Activated T-helper 1 cell treated with anti-CD3 and anti-CD28 coated beads, Interleukin-12 subunit alpha, Interleukin-12 subunit beta, Interleukin-2, Interleukin-4 antibody, amounts not matched to agents 30 ng/mL and 10 ng/mL and 1 ng/mL, durations not matched to agents 14 hours and 24 hours and 36 hours (primary cell): ENCODE data around the gene FGD3. TPM values are rescaled to one million over a fixed set of nuclear protein-coding genes. Genes with fewer than 3 reads are reported as not detected.

Experiments used
- DNase-seq: peaks from one replicate; pipeline ENCODE4 v3.0.0; 2021; ENCODE audit warnings: low spot score
- H3K27ac Mint-ChIP-seq: one replicate; pipeline ENCODE4 v1.8.0; 2021; ENCODE audit warnings: mild to moderate bottlenecking, mixed read lengths
- H3K27me3 Mint-ChIP-seq: one replicate; pipeline ENCODE4 v1.8.0; 2022; ENCODE audit warnings: mild to moderate bottlenecking, moderate library complexity, mixed read lengths; ENCODE audit not compliant: insufficient read depth
- H3K36me3 Mint-ChIP-seq: one replicate; pipeline ENCODE4 v1.8.0; 2021; ENCODE audit warnings: low read depth, mixed read lengths
- H3K4me1 Mint-ChIP-seq: one replicate; pipeline ENCODE4 v1.8.0; 2021; ENCODE audit warnings: low read depth, mixed read lengths
- H3K4me3 Mint-ChIP-seq: one replicate; pipeline ENCODE4 v1.8.0; 2021; ENCODE audit warnings: mild to moderate bottlenecking, moderate library complexity, mixed read lengths
- H3K9me3 Mint-ChIP-seq: one replicate; pipeline ENCODE4 v1.8.0; 2021; ENCODE audit warnings: mixed read lengths
- intact Hi-C: fragments of 100-400 bp; cut with micrococcal nuclease; formaldehyde crosslinking; loops from one replicate; pipeline ENCODE4 v1.15.1; 2024
- total RNA-seq: library from RNA; stranded (reverse); gene quantifications from 2 replicates; pipeline ENCODE4 v1.2.3, GENCODE V29; 2022

Gene FGD3
- total RNA-seq, 1 donor from 2014 or later = 43.9 TPM

- no peak overlapping the region for H3K27ac Mint-ChIP-seq
Measured at GRCh38 chr9:93049491-93049890, 102.2 kb downstream of the FGD3 start.

GRCh38 chr9:93050231-93050630 is 102.9 kb downstream of the FGD3 start:
- H3K36me3 Mint-ChIP-seq = no peaks in the 10 kb centered on the region
- no peak overlapping the region for H3K4me3 Mint-ChIP-seq
- H3K9me3 Mint-ChIP-seq = no peaks in the 10 kb centered on the region
- peaks cover 3% of the 10 kb centered on the region for H3K27me3 Mint-ChIP-seq
- no peak overlapping the region for H3K27ac Mint-ChIP-seq
- DNase-seq = no peak
- peaks cover 6% of the 10 kb centered on the region for H3K4me1 Mint-ChIP-seq
- intact Hi-C loops = no loop called here

More at GRCh38 chr9:93049491-93049890, 102.2 kb downstream of the FGD3 start:
- Mint-ChIP-seq H3K27me3 (peaks cover 3% of the 10 kb centered on the region), H3K4me1 (peaks cover 6% of the 10 kb centered on the region), H3K4me3 (no peak overlapping the region), H3K36me3 (no peaks in the 10 kb centered on the region), H3K9me3 (no peaks in the 10 kb centered on the region)
- intact Hi-C loops = no loop called here
- no peak for DNase-seq

DNA sequence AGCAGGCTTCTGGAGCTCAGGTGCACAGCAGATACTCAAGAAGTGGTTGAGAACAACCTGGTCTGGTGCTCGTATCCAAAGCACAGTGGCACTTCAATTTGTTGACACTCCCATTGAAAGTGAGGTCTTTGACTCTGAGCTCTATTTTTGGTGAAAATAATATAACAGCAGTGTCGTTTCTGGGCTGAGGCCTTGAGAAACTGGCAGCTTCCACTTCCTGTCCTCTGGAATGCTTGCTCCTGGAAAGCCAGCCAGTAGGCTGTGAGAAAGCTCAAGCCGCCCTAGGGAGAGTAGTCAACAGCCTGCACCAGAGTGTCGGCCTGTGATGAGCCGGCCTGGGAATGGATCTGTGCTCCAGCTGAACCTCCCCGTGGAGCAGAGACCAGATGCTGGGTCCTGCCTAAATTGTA is 104.4 kb downstream of the FGD3 start:
- Mint-ChIP-seq H3K4me1 (peaks cover 8% of the 10 kb centered on the region), H3K27me3 (peaks cover 1% of the 10 kb centered on the region), H3K36me3 (no peaks in the 10 kb centered on the region), H3K9me3 (no peaks in the 10 kb centered on the region), H3K4me3 (no peak overlapping the region), H3K27ac (no peak overlapping the region)
- intact Hi-C loops = no loop called here
- DNase-seq = no peak

GRCh38 chr9:93052791-93053540 is 105.6 kb downstream of the FGD3 start:
- Mint-ChIP-seq H3K27me3 (peaks cover 1% of the 10 kb centered on the region), H3K9me3 (no peaks in the 10 kb centered on the region), H3K36me3 (no peaks in the 10 kb centered on the region), H3K4me3 (no peak overlapping the region), H3K27ac (no peak overlapping the region), H3K4me1 (peaks cover 14% of the 10 kb centered on the region)
- intact Hi-C loops = no loop called here
- no peak for DNase-seq

DNA sequence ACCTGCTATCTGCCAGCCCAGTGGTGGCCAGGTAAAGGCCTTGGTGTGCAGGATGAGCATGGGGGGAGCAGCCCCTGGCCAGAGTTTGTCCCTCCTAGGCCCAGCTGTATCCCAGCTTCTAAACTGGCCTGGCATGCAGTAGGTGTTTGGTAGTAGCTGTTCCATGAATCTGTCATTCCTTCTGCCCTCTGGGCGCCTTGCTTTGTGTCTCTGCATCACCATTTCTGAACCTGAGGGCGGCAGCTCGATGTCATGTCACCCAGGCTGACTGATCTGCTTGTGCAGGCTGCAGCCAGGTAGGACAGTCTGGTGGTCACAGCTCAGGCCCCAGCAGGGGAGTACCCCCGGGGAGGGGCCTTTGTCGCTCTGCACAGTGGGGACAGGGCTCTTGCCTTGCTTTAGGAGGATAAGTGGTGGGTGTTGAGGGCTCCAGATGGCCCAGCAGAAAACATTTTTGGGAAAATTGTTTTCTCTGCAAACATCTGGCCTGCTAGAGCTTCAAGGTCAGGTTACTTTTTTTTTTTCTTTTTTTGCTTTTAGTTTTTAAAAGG is 106.5 kb downstream of the FGD3 start:
- peaks cover 1% of the 10 kb centered on the region for H3K27me3 Mint-ChIP-seq
- H3K9me3 Mint-ChIP-seq = no peaks in the 10 kb centered on the region
- no peak overlapping the region for H3K4me3 Mint-ChIP-seq
- no peaks in the 10 kb centered on the region for H3K36me3 Mint-ChIP-seq
- no peak for DNase-seq
- intact Hi-C loops = no loop called here
- peaks cover 9% of the 10 kb centered on the region for H3K4me1 Mint-ChIP-seq
- no peak overlapping the region for H3K27ac Mint-ChIP-seq

GRCh38 chr9:93054758-93055704 is 107.7 kb downstream of the FGD3 start:
- Mint-ChIP-seq H3K27ac (no peak overlapping the region), H3K4me3 (no peak overlapping the region), H3K36me3 (no peaks in the 10 kb centered on the region), H3K4me1 (peaks cover 18% of the 10 kb centered on the region), H3K27me3 (no peaks in the 10 kb centered on the region), H3K9me3 (no peaks in the 10 kb centered on the region)
- intact Hi-C loops = no loop called here
- DNase-seq = no peak

- Mint-ChIP-seq H3K27me3 (no peaks in the 10 kb centered on the region), H3K9me3 (no peaks in the 10 kb centered on the region), H3K27ac (no peak overlapping the region), H3K4me1 (peaks cover 39% of the 10 kb centered on the region), H3K4me3 (peak overlapping the region; percentile 51), H3K36me3 (peaks cover 5% of the 10 kb centered on the region)
- intact Hi-C loops = no loop called here
- DNase-seq = no peak
Measured at GRCh38 chr9:93057042-93057702, 109.8 kb downstream of the FGD3 start.

GRCh38 chr9:93057703-93058354 is 110.5 kb downstream of the FGD3 start:
- Mint-ChIP-seq H3K27ac (peak overlapping the region; percentile 76), H3K36me3 (peaks cover 8% of the 10 kb centered on the region), H3K4me1 (peaks cover 46% of the 10 kb centered on the region), H3K9me3 (no peaks in the 10 kb centered on the region), H3K4me3 (peak overlapping the region; percentile 71), H3K27me3 (no peaks in the 10 kb centered on the region)
- intact Hi-C loops = loop anchor here (1.0 to 2.0 kb wide), 3 partner anchors 38 to 293 kb away; partner anchors contain the start of genes BICD2 and CARD19
- no peak for DNase-seq

DNA sequence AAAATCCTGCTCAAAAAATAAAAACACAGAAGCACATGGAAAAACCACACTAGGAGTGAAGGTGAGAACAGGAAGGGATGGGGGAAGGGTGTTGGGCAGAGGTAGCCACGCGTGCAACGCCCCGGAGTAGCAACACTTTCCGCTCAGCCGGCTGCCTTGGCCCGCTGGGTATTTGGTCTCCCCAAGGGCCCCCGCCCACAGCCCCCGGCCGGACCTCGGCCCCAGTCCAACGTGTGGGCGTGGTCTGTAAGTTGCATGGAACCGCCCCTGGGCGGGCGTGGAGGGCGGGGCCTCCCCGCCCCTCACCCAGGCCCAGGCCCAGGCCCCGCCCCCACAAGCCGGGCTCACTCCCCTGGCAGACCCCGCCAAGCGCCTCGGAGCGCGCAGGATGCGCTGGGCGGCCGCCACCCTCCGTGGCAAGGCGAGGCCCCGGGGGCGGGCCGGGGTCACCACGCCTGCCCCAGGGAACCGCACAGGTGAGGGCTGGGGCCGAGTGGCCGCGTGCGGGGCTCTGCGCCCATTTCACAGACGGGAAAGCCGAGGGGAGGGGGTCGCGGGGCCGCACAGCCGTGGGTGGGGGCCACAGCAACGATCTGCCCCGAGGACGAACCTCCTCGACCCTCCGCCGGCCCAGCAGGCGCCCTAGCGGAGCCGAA is 111.2 kb downstream of the FGD3 start, which contains the start of gene SUSD3:
SUSD3 (plus strand) TSS at position 347 of the 656 bp plus-strand sequence; CDS start at position 389, 42 bp downstream.
- Mint-ChIP-seq H3K36me3 (peaks cover 8% of the 10 kb centered on the region), H3K4me1 (peaks cover 51% of the 10 kb centered on the region), H3K4me3 (peak within 1 kb of the TSS; percentile 91), H3K27me3 (no peaks in the 10 kb centered on the region), H3K27ac (peak within 1 kb of the TSS; percentile 94), H3K9me3 (no peaks in the 10 kb centered on the region)
- peak; percentile 70 for DNase-seq
- intact Hi-C loops = loop anchor here (1.0 to 2.0 kb wide), 3 partner anchors 38 to 294 kb away; partner anchors contain the start of genes BICD2 and CARD19

DNA sequence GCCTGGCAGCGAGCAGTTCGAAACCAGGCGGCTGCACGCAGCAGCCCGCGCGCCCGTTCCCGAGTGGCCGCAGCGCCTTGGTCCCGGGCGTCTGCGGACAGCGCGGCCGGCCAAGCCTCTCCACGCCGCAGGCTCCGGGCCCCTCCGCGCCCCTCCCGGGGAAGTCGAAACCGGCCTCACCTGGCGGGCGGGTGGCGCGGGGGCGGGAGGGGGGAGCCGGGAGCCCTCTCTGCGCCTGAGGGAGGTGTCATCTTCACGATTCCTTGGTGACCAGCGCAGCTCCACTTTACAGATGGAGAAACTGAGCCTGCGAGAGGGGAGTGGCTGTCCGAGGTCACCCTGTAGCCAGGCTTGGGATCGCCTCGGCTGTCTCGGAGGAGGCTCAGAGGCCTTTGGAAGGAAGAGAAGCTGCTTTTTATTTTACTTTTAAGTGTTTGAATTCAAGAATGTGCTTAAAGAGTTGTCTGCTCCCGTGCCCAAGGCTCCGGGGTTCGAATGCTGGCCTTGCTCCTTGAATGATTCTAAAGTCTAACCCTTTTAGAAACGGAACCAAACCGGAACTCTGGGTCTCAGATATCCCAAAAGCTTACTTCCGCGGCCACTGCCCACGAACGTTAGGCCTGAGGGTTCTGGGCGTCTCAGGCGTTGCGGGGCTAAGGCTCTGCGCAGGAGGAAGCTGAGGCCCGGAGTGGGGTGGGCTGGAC is 111.8 kb downstream of the FGD3 start:
- Mint-ChIP-seq H3K27ac (peak overlapping the region; percentile 94), H3K4me1 (peaks cover 57% of the 10 kb centered on the region), H3K9me3 (no peaks in the 10 kb centered on the region), H3K27me3 (no peaks in the 10 kb centered on the region), H3K4me3 (peak overlapping the region; percentile 91), H3K36me3 (peaks cover 8% of the 10 kb centered on the region)
- intact Hi-C loops = loop anchor here (2.0 kb wide), 2 partner anchors 92 to 294 kb away; partner anchors contain the start of gene BICD2
- no peak for DNase-seq
